ENCODE measurements around the gene GALK1.
"Not testable (repeated sequence)": the region's sequence is repeated elsewhere in the genome, so short reads cannot be mapped to it uniquely, and the experiment has no call there.

GALK1 gene

GRCh38 chr17:75783803-75784472, 18.9 kb upstream of the GALK1 start:
- no peak for DNase-seq

- no peak for DNase-seq
Observed at GRCh38 chr17:75783069-75783783, 18.2 kb upstream of the GALK1 start.

- no peak for DNase-seq
Observed at GRCh38 chr17:75779987-75780889, 15.2 kb upstream of the GALK1 start.

GRCh38 chr17:75779250-75779986, 14.4 kb upstream of the GALK1 start:
- peak; percentile 97 for DNase-seq

DNA sequence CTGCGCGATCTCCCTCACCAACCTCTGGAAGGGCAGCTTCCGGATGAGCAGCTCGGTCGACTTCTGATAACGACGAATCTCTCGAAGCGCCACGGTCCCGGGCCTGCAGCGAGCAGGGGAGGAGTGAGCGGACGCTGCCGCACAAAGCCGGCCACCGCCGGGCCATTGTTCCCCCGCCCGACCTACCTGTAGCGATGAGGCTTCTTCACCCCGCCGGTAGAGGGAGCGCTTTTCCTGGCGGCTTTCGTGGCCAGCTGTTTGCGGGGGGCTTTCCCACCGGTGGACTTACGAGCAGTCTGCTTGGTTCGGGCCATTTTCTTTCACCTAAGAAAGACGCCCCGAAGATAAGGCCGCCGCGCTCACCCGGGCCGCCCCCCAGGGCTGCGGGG, 13.9 kb upstream of the GALK1 start:
- DNase-seq: peak; percentile 33

DNA sequence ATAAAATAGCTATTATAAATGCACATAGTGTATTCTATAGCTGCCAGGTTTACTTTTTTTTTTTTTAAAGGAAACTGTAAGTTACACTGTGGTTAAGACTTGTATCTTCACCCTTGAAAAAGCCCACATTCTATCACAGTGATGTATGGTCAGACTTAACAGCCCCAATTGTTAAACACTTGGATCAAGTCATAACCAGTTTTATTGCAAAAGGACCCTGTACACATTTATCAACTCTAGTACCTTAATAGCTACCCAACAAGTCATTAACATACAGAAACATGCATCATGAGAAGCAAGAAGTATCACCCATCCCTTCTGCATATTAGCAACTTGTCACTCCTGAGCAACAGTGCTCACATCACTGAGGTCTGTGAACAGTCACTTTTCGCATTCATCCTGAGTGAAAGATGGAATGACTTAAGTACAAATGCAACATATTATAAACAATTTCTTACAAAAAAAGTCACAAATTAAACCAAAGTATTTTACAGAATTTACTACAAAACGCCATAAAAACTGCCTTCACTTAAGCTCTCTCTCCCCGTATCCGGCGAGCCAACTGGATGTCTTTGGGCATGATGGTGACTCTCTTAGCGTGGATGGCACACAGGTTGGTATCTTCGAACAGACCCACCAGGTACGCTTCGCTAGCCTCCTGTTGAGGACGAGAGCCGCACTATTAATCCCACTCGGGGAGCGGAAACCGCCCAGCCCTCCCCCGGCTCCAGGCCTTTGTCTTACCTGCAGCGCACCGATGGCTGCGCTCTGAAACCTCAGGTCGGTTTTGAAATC, 13.3 kb upstream of the GALK1 start:
- not testable (repeated sequence) for DNase-seq

DNA sequence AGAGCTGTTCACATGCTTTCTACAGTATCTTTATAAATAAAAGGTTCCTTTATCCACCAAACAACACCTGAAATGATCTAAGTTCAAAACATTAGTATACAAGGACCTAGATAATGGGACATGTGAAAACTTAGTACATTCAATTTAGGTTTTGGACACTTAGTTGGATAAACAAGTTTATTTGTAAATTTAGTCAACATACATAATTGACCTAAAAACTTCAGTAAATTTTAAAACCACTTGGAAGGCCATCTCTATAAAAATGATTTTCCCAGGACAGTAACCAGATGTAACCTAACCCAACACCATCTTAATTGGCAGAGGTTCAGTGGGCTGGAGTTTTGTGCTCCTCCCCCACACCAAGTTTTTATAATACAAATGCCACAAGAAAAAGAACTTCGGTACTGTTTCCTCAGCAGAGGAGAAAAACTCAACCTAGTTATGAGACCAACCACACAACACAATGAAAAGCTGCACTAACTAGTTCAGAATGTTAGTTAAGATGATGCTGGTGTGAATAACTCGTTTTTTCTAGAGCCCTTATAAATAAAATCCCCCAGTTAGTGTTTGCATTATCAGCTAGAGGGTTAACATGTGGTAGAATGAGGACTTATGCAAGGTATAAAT, 12.4 kb upstream of the GALK1 start:
- no peak for DNase-seq

- DNase-seq: no peak
Observed at GRCh38 chr17:75776386-75777295, 11.6 kb upstream of the GALK1 start.

GRCh38 chr17:75774991-75775668, 10.1 kb upstream of the GALK1 start:
- no peak for DNase-seq

- no peak for DNase-seq
Observed at GRCh38 chr17:75774471-75774990, 9.5 kb upstream of the GALK1 start.

- no peak for DNase-seq
Observed at GRCh38 chr17:75773808-75774470, 8.9 kb upstream of the GALK1 start.

GRCh38 chr17:75773121-75773807, 8.3 kb upstream of the GALK1 start:
- DNase-seq: no peak

GRCh38 chr17:75771334-75772281, 6.6 kb upstream of the GALK1 start:
- DNase-seq: no peak

GRCh38 chr17:75769536-75769935, 4.5 kb upstream of the GALK1 start:
- DNase-seq: peak; percentile 58

DNA sequence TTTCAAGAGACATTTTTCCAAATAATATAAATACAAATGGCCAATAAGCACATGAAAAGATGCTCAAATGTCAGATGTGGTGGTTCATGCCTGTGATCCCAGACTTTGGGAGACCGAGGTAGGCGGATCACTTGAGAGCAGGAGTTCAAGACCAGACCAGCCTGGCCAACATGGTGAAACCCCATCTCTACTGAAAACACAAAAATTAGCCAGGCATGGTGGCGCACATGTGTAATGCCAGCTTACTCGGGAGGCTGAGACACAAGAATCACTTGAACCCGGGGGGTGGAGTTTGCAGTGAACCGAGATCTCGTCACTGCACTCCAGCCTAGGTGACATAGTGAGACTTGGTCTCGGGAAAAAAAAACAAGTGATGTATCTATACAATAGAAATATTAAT, 2.9 kb upstream of the GALK1 start:
- DNase-seq: no peak

DNA sequence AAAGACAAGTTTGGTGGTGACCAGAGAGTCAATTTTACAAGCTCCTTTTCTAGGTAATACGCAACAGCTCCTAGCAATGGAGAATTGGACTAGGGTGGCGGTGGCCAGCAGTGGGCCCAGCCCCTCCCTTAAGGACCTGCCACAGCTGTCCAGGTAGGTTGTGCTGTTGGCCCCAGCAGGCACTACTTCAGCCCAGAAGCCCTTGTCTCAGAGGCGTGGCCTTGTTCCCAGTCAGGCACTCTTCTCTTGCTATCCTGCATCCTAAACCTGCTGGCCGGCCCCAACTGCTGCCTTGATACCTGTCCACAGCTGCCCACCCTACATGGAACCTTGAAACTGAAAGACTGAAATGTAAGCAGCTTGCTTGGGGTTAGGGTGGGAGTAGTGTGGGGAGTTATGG, 989 bp upstream of the GALK1 start:
- DNase-seq: no peak

DNA sequence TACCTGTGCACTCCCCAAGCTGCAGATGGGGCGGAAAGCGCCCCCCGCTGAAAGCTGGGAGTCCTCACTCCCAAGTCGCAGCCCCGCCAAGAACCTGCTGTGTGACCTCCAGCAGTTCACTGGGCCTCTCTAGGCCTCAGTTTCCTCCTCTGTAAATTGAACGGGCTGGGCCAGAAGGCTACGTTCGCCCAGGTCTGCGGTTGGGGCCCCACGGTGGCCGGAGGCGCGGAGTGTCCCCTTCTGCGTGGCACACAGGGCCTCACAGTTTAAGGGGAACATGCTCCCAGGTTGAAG, 628 bp downstream of the GALK1 start:
- no peak for DNase-seq
